Measurements from ENCODE around the gene SIDT1.
"Not testable (repeated sequence)": the region's sequence is repeated elsewhere in the genome, so short reads cannot be mapped to it uniquely, and the experiment has no call there.

Gene SIDT1

DNA sequence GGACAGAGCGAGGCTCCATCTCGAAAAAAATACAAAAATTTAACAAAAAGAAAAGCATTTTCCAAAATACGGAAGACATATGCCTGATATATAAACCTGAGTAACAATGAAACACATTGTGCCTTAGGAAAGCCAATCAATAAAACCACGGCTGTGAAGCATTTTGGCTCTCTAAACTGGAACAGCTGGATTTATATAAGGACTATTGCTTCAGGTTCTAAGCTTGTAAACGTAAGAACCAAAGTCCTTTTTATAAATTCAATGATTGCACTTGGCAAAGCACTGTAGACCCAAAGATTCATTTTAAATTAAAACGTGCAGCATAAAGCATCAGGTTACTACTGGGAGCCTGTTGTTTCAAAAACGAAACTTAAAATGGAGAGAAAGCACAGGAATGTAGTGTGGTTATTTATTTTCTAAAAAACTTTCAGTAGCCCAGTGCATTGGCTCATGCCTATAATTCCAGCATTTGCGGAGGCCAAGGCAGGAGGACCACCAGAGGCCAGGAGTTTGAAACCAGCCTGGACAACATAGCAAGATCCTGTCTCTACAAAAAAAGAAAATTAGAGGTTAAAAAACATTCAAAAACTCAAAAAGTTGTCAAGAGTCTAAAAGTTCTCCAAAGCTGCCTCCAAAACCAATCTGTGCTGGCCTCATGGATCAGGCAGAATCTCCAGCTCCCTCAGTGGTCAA, 102.6 kb downstream of the SIDT1 start:
- DNase-seq (ENCODE audit: low spot score) = no peak

DNA sequence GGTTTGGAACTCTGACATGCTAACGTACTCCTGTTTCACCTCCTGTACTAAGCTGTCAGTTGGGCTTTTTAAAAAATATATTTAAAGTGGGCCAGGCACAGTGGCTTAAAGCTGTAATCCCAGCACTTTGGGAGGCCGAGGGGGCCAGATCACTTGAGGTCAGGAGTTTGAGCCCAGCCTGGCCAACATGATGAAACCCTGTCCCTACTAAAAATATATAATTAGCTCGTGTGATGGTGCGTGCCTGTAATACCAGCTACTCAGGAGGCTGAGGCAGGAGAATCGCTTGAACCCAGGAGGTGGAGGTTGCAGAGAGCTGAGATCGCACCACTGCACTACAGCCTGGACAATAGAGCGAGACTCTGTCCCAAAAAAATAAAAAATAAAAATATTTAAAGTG, 103.7 kb downstream of the SIDT1 start:
- not testable (repeated sequence) for DNase-seq (ENCODE audit: low spot score)

DNA sequence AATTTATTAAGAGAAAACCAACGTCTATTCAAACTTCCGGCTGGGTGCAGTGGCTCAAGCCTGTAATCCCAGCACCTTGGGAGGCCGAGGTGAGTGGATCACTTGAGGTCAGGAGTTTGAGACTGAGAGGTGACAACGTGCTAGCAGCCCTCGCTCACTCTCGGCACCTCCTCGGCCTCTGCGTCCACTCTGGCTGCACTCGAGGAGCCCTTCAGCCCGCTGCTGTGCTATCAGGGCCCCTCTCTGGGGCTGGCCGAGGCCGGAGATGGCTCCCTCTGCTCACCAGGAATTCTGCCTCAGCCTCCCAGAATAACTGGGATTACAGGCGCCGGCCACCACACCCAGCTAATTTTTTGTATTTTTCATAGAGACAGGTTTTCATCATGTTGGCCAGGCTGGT, 105.4 kb downstream of the SIDT1 start:
- no peak for DNase-seq (ENCODE audit: low spot score)

DNA sequence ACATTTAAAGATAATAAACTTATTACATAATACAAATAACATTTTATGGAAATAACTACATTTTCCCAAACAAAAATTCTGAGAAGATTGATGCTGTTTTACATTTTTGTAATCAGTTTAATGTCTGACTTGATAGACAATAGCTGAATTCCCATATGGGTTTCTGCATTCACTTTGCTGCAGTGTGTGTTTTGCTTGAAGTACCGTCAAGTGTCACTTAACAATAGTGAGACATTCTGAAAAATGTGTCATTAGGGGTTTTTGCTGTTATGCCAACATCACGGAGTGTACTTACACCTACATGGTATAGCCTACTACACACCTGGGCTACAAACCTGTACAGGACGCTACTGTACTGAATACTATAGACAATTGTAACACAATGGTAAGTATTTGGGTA, 106.6 kb downstream of the SIDT1 start:
- DNase-seq (ENCODE audit: low spot score) = no peak

DNA sequence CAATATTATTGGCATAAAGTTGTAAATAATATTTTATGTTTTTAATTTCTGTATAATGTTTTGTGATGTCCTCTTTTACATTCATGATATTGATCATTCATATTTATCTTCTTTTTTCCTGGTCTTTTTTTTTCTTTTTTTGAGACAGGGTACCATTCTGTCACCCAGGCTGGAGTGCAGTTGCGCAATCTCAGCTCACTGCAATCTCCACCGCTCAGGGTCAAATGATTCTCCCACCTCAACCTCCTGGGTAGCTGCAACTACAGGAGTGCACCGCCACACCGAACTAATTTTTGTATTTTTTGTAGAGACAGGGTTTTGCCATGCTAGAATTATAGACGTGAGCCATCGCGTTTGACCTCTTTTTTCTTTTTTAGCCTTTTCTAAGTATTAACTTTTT, 111.2 kb downstream of the SIDT1 start:
- no peak for DNase-seq (ENCODE audit: low spot score)

DNA sequence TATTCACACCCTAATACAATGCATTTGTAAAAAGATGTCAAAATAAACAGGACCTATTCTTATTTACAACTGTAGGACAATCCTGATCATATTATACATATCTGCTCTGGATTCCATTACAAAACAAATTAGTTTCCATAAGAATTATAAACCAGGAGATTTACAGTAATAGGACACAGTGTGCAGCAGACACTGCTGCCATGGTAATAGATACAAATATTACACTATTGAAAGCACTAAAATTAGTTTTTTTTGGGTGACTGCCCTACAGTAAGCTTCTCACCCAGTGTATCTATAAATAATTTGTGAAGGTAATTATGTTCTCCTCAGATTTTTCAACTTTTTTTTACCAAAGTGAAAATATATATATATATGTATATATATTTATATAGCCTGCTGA, 116.2 kb downstream of the SIDT1 start:
- no peak for DNase-seq (ENCODE audit: low spot score)

DNA sequence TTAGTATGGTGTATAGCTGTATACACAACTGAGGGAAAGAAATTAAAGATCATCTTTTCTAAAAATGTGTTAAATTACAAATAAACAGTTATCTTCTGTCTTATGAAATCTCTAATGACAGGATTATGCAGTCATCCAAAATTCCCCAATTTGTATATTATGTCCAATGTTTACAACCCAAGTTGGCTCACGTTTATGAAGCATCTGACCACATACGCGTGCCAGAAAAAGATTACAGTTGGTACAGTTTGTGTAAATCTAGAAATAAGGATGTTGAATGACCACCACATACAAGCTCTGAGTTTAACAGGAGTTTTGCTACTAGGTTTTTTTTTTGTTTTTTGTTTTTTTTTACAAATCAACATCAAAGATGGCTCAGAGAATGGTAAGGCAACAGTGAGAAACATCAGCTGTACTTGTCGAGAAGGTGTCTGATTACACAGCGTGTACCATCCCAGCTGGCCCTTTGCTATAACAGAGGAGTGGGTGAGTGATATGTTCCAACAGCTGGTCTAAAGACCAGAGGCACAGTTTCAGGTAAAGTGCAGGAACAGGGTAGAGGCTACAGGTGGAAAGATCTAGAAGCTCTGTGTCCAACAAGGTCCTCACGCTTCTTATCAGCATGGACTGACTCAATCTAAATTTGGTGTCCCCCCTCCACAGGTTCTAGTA, 117.0 kb downstream of the SIDT1 start:
- DNase-seq (ENCODE audit: low spot score) = no peak

DNA sequence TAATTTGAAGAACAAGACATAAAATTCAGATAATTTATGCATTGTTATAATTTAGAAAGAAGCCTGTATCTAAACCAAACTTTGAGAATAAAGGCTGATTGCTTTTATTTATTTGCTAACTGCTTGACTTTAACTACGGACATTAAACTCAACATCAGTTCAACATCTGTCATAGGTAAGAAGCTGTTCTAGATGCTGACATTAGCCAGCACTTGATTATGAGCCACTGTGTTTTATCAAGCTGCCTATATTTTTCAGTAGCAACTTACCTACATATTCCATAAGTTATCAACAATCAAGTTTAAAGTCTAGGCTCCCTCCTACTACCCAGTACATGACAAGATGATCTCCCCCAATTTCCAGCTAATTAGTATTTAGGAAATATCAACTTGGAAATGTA, 122.0 kb downstream of the SIDT1 start:
- DNase-seq (ENCODE audit: low spot score) = no peak

DNA sequence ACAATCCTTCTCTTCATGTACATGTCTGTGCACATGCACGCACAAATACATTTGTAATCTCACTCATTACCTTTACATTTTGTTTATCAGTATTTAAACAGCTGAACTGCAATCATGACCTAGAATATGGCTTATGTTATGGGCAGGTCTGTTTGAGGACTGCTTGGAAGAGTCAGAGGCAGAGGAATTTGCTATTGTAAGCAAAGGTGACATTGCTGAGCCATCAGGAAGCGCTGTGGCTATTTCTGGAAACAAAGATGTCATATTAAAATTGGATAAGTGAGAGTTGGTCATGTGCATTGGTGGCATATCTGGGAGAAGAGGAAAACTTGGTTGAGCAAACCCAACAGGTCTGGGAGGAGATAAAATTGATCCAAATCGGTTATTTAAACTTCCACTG, 122.5 kb downstream of the SIDT1 start:
- DNase-seq (ENCODE audit: low spot score) = no peak

DNA sequence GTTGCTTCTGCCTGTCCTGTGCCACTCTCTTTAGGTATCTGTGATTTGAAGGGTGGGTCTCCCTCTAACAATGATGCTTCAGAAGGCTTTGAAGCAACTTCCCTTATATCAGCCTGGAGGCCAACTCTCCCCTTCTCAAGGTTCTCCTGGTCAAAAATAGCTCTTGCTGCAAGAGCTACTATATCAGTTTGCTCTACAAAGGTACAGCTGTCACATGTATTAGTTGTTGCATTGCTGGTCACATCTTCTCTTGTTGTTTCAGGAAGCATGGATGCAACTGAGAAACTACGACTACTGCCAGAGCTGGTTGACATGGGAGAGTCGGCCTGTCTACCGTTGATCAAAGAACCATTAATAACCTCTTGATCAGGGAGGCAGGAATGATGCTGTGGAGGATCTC, 125.8 kb downstream of the SIDT1 start:
- no peak for DNase-seq (ENCODE audit: low spot score)

DNA sequence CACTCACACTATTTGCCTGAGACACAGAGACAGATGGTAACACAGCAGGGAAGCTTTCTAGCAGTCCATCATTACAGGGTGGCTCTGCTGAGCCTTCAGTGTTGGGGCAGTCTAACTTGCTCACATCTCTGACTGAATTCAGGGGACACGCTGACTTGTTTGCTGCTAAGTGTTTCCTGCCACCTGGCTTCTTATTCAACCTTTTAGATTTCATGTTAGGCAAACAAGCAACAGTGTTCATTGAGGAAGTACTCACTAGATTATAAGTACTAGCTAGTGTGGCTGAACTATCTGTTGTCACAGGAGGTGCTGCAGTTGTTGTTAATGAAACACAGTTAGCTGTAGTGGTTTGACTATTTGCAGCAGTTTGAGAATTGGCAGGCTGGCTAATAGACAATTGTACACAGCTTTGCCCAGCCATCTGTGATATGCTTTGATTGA, 126.8 kb downstream of the SIDT1 start:
- DNase-seq (ENCODE audit: low spot score) = no peak

DNA sequence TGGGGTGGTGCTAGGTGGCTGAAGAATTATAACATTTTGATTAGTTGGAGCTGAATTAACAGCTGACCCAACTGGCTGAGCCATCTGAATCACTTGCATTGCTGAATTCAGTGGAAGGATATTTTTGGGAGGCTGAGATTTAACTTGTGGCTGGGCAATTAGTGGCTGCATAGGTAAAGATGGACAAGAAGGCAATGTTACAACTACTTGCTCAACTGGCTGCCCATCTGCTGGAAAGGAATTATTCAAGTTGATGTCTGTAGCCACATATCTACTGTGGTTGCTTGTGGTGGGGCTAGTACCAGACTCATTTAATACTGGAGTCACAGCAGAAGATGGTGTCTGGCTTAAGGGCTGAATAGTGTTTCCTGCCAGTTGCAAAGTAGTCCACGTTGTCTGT, 127.6 kb downstream of the SIDT1 start:
- no peak for DNase-seq (ENCODE audit: low spot score)

DNA sequence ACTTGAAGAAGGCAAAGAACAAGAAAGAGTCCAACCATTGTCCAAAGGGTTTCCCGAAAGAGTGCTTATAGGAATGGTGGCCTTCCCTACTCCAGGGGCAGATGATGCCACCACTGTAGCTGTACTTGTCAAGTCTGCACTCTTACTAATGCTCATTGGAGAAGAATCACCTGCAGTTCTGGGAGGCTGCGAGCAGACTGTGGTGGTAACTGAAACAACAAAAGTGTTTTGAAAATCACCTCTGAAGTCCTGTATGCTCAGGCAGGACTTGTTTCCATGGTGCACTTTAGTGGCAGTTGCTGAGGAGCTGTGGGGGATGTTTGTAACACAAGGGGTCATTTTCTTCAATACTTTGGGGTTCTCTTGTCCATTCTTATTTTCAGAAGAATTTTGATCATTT, 128.1 kb downstream of the SIDT1 start:
- DNase-seq (ENCODE audit: low spot score) = no peak

DNA sequence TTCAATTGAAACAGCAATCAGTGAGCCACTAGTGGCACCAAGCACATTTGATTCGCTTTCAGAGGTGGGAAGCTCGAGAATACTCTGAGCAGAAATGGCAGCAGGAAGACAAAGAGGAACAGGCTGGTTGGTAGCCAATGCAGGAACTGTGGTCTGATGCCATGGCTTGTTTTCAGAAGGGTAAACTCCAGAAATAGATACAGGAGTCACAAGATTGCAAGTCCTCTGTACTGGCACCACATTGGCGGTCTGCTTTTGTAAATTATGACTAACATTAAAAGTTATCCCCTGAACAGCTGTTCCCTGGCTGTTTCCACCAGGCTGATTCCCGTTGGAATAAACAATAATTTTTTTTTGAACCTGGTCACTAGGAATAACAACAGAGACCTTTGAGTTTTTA, 128.5 kb downstream of the SIDT1 start:
- DNase-seq (ENCODE audit: low spot score) = no peak

DNA sequence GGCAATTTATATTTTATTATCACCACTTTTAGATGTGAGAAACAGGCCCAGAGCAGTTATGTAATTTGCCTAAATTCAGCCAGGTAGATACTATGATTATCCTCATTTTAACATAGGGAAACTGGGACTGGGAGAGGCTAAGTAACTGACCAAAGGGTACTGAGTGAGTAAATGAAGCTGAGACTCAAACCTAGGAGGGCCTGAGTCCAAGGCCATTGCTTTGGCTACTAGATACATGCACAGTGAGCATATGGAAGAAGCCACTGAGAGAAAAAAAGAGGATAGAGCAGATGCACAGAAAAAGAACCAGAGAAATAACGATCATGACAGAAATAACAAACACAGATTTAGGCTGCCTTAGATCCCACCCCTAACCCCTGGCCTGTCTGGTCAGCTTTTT, 130.5 kb downstream of the SIDT1 start:
- no peak for DNase-seq (ENCODE audit: low spot score)

DNA sequence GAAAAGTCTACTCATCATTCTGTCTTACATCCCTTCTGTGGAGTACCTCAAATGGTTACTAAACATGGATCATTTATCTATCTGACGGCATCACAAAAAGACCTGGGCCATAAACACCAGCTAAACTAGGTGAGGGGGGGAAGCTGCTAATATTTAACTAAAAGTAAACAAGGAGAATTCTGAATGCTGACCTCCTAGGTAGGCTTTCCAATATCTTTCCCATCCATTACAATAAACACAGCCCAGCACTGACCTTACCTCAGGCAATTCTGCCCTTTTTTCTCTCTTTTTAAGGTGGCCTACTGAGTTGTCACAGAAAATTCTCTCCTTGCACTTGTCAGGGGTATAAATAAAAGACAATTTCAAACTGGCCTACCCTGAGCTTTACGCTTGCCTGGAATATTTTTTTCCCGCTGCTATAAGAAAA, 131.0 kb downstream of the SIDT1 start:
- DNase-seq (ENCODE audit: low spot score) = no peak

DNA sequence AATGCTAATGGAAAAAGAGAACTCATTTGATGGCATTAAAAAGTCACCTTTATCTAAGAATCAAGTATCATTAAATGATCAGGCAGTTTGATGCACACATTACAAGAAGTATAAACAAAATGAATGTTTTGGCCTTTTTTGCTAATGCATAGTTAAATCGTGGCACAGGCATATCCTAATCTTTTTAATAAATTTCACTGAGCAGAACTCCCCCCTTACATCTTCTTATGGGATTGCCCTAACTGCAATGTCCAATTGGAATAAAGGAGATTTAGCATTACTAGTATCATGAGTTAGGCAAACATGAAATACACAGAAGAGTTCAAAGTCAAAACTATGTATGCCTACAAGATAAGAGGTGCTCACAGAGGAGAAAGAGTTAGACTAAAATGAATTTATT, 131.4 kb downstream of the SIDT1 start:
- DNase-seq (ENCODE audit: low spot score) = no peak

DNA sequence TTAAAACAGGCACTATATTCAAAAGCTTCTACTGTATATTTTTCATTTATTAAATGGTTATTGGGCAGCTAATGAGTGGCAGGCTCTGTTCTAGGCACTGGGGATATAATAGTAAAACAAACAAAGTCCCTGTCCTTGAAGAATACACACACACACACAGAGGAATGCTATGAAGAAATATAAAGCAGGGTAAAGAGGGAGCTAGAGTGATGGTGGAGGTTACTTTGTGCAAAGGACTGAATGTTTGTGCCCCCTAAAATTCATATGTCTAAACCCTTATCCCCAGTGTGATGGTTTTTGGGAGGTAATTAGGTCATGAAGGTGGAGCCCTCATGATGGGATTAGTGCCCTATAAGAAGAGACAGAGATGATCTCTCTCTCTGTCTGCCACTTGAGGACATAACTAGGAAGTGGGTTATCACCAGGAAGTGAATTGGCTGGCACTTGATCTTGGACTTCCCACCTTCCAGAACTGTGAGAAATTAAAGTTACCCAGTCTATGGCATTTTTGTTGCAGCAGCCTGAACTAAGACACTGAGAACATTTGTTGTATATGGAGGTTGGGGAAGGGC, 132.3 kb downstream of the SIDT1 start:
- DNase-seq (ENCODE audit: low spot score) = no peak

DNA sequence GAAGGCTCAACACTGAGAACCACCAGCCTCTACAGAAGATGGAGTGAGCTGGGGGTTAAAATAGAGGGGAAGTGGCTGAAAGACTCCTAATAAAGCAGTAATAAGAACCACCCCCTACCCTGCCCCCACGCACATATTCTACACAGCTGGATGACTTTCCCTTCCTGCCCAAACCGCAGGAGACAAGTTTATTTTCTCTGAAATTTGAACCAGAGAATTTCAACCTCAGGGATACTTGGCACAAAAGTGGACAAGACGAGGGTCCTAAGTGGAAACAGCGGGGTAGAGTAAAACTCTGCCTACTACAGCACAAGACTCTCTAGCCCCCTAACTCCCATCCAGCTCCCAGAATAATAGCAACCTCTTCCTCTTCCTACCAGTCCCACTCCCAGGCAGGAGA, 135.7 kb downstream of the SIDT1 start:
- no peak for DNase-seq (ENCODE audit: low spot score)

DNA sequence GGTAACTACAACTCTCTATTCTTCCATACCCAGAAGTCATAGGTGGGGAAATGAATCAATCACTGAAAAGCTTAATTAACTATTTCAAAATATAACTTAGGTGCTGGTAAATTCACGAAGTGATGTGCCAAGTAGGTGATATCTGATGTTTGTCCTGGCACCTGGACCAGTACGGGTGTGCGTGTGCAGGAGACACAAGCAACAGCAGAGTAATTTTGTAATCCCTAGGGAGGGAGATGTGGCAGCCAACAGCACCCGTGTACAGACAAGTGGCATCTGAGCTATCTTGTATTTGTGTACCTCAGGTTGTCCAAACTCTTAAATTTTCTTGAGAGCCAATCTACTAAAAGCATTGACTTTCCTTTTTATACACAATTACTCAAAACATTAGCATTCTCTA, 141.2 kb downstream of the SIDT1 start:
- DNase-seq (ENCODE audit: low spot score) = no peak

DNA sequence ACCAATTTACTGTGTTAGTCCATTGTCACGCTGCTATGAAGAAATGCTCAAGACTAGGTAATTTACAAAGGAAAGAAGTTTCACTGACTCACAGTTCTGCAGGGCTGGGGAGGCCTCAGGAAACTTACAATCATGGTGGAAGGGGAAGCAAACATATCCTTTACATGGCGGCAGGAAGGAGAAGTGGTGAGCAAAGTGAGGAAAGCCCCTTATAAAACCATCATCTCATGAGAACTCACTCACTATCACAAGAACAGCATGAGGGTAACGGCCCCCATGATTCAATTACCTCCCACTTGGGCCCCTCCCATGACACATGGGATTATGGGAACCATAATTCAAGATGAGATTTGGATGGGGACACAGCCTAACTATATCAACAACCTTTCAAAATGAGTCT, 143.9 kb downstream of the SIDT1 start:
- no peak for DNase-seq (ENCODE audit: low spot score)

DNA sequence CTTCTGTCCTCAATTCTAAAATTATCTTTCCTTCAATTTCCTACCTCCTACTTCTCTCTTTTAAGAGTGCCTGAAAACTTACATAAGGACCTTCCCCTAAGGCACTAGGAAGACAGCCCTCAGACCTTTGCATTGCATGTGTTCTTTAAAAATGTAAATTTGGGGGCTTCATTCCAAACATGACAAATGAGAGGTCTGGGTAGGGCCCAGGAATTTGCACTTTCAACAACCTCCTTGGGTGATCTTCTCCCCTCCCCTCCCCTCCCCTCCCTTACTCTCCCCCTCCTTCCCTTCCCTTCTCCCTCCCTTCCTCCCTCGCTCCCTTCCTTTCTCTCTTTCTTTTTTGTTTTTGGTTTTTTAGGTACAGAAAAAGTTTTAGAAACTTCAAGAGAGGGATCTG, 145.4 kb downstream of the SIDT1 start:
- DNase-seq (ENCODE audit: low spot score) = no peak

DNA sequence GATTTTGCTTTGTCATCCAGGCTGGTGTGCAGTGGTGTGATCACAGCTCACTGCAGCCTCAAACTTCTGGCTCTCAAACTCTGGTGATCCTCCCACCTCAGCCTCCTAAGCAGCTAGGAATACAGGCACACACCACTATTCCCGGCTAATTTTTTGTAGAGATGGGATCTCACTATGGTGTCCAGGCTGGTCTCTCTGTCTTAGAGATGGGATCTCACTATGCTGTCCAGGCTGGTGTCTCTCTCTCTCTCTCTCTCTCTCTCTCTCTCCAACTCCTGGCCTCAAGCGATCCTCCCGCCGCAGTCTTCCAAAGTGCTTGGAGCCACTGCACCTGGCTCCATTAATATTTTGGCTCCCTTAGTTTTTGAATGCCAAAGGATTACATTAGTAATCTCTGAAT, 146.4 kb downstream of the SIDT1 start:
- DNase-seq (ENCODE audit: low spot score) = no peak

All from CD4-positive, alpha-beta T cell treated with Interleukin-15 for 4 hours (primary cell).